Stimulated activated CD8-positive, alpha-beta memory T cell treated with anti-CD3 and anti-CD28 coated beads, Interleukin-2, amount 100 ng/mL, for 1 hour (primary cell): ENCODE results near the gene PXMP4.

Source experiments
- DNase-seq, 2 donors: peaks; one replicate each; pipeline ENCODE4 v3.0.0-alpha.2; 2020; ENCODE audit warnings: low read depth in 2 of 2

The PXMP4 gene

GRCh38 chr20:33684533-33685327, 35.4 kb downstream of the PXMP4 start:
- no peak for DNase-seq

GRCh38 chr20:33681728-33682353, 38.3 kb downstream of the PXMP4 start:
- DNase-seq, result no peak

- no peak for DNase-seq
These were observed 38.8 kb downstream of the PXMP4 start for GRCh38 chr20:33681288-33681687.

DNA sequence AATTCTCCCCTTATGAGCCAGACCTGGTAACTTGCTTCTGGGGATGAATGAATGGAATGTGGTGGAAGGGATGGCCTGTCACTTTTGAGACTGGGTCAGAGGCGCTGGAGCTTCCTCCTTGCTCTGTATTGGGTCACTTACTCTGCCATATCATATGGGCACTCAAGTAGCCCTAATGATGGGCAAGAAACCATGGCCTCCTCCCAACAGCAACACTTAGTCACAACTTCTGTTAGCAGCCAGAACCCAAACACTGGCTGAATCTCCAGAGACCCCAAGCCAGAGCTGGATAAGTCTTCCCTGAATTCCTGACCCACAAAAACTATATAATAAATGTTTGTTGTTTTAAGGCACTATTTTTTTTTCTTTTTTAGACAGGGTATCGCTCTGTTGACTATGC, 39.4 kb downstream of the PXMP4 start:
- no peak for DNase-seq

GRCh38 chr20:33679758-33680485, 40.2 kb downstream of the PXMP4 start:
- DNase-seq, result no peak

DNA sequence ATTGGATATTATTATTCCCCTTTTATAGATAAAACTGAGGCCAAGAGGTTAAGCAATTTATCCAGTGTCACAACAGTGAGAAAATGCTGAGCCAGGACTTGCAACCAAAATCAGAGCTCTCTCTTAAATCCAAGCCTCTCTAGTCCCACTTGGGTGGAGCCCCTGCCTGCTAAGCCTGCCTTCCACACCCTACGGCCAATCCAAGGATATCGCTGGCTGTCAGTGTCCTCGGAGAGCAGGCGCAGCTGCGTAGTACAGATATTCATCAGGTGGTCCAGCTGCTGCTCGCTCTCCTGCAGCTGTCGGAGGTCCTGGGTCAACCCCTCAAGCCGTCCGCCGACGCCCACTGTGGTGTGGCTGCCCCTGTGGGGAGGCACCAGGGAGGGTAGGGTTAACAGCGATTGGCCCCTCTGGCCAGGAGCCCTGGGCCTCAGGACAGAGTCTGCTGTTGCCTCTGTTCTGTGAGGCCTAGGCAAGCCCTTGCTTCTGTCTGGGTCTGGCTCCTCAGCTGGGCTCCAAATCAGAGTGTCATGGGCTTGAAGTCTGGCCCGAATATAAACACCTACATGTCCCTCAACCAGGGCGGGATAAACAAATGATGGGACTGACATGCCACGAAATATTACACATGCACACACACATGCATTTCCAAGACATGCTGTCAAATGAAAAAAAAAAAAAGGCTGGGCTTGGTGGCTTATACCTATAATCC, 42.0 kb downstream of the PXMP4 start:
- no peak for DNase-seq

DNA sequence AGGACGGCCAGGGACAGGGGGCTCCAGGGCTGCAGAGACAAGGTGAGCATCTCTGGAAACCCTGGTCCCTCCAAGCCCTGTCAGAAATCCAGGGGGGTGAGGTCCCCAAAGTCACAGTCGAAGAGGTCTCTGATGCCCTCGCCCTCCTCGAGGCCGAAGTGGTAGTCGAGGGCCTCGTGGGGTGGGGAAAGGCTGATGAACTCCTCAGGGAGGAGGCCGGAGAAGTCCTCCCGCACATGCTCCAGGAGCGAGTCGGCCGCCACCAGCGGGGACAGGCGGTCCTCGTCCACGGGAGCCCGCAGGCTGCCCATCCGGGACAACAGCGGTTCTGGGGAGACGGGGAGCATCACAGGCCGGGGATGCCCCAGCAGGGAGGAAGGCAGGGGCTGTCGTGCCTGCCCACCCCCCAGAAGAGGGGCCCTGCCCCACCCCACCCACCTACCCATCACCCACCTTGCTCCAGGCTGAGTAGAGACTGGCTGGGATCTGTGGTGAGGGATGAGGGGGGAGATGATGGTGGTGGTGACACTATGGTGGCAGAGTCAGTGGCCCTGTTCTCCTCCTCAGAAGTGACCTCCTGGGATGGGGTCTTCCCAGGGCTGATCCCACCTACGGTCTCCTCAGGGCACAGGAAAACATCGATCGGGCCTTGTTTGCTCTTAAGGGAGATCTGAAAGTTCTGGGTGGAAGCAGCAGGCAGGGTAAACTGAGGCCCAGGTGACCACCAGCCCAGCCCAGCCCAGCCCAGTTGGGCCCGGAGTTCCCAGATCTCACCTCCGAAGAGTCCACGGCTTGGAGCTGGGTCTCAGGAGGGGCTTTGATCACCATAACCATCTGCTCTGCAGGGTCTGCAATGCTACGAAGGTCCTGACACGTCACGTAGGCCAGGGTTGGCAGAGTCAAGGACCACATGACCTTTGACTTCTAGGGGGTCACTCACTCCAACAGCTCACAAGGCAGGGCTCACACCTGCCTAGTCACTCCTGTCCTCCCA, 43.2 kb downstream of the PXMP4 start:
- no peak for DNase-seq

DNA sequence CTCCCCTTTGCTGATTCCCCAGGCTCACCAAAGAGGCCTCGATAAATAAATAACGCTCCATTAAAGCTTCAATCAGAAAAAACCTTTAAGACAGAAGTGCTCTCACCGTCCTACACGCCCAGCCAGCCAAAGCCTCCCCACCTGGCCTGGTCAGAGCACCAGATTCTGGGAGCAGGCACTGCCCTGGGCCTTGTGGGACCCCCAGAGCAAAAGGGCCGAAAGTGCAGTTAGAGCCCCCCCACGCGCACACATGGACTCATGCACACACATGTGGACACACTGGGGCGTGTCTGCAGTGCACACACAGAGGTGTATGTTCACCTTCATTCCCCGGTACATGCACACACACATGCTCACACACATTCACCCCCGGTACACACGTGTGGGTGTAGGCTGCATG, 44.0 kb downstream of the PXMP4 start:
- DNase-seq, result no peak

DNA sequence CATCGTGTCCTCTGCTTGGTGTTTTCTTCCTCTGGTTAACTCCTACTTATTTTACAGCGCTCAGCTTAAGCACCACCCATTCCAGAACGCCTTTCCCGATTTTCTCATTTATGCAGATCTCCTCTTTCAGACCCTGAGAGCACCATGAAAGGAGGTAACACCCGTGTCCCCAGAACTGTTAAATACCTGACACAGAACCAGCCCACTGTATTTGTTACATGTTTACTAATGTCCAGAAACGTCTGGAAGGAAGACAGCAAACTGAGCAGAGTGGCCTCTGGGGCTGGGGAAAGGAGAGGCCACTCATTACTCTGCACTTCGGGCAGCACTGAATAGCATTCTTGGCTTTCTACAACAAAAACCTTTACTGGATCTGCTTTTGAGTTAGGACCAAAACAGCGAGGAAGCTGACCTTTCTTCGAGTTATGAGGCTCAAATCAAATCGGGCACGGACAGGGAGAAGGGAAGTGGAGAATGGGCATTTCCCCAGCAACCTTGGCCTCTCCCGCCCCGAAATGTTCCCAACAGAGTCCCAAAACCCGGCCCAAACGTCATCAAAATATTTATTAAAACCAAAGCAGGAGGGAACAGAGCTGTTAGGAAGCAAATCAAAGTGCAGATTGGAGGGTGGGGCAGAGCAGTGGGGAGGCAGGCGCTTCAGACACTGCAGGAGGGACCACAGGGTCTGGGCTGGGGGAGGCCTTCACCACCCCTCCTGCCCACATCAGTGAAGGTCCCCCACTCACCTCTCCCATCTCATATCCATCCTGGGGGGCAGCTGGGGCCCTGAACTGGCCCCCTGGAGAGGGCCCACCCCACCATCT, 44.8 kb downstream of the PXMP4 start:
- DNase-seq, result no peak

- no peak for DNase-seq
These were observed 45.6 kb downstream of the PXMP4 start, which contains the start of gene NECAB3 for GRCh38 chr20:33674294-33675135. Gene NECAB3, minus strand, starts transcription at chr20:33674428. Its CDS starts 76 bp downstream, at chr20:33674352.

DNA sequence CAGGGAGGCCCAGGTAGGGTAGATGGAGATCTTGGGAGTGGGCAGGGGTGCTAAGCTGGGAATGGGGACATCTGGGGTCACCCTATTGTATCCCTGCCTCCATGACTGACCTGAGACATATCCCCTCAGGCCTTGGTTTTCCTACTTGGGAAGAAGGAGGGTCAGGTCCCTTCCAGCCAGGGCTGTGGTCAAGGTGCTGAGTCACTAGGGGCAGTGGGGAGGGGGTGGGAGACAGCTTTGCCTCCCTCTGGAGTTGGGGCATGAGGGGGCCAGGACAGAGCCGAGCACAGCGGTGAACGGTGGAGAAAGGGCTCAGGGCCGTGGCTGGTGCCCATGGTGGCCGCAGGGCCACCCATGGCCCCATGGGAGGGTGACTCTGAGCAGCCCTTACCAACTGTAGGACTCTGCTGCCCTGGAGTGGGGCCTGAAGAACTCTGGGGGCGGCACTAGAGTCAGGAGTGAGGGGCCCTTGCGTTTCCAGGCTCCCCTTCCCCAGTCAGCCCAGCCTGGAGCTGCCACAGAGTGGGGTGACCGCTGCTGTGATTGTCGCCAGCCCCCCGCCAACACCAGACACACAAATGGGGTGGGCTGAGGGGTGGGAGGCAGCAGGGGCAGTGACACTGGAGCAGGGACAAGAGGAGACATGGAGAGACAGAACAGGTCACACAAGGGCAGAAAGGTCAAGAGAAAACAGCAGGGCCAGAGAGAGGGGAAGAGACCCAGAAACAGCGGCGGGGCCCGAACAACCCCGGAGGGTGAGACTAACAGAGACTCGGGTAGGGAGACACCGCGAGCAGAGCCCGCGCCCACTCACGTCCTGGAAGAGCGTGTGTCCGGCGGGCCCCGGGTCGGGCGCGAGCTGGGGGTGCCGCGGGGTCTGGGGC, 46.5 kb downstream of the PXMP4 start:
- DNase-seq, result no peak

GRCh38 chr20:33673114-33673409, 47.0 kb downstream of the PXMP4 start:
- DNase-seq, result no peak

GRCh38 chr20:33672426-33673113, 47.5 kb downstream of the PXMP4 start:
- DNase-seq, result no peak

- no peak for DNase-seq
These were observed 48.4 kb downstream of the PXMP4 start for GRCh38 chr20:33671573-33672288.

DNA sequence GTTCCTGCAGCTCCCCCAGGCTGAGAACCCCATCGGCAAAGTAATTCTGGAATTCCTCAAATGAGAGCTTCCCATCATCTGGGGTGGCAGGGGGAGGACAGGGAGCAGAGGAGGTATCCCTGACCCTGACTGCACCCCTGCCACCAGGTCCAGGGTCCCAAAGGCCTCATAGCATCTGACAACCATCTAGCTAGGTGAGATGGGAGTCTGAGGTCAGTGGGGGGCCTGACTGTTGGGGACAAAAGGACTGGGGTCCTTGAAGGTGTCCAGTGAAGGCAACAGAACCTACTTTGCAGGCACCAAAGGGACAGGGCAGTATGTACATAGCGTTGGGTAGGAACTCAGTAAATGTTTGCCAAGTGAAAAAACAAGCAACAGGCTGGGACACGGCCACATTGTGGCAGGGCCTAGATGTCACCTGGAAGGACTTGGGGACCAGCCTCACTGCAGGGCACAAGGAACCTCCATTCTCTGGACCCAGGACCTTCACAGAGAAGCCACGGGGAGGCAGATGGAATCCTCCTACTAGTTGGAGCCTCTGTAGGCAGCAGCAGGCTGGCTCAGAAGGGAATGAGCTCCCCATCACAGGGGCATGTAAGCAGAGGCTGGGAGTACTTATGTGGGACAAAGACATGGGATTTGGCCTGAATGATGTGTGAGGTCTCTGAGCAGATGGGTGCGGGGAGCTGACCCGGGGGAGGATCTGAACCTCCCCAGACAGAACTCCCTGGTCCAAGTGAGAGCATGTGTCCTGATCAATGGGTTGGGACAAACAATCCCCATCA, 49.2 kb downstream of the PXMP4 start:
- no peak for DNase-seq
